SK-MEL-5 (cell line): ENCODE measurements around the gene MICU1. TPM values are rescaled to one million over a fixed set of nuclear protein-coding genes. Genes with fewer than 3 reads are reported as not detected.
"Not testable (repeated sequence)": the region's sequence is repeated elsewhere in the genome, so short reads cannot be mapped to it uniquely, and the experiment has no call there.

Source experiments
- DNase-seq: peaks from one replicate; pipeline ENCODE4 v3.0.0-alpha.2; 2016; ENCODE audit warnings: low read depth, low spot score
- in situ Hi-C: cut with HindIII; loops from 2 replicates; pipeline ENCODE4 v1.10.0; 2016; ENCODE audit warnings: low sequenced_read_pairs, high pct_unique_total_duplicates, low pct_unique_long_range_greater_than_20kb
- total RNA-seq: library from RNA; depleted of rRNA; stranded (reverse); fragments of >200 nt; shearing (Covaris generic); gene quantifications from 2 replicates; pipeline ENCODE4 v1.2.3, GENCODE V29; 2014

MICU1 gene
- total RNA-seq, 1 experiment from 2014 or later: 34.8 TPM

DNA sequence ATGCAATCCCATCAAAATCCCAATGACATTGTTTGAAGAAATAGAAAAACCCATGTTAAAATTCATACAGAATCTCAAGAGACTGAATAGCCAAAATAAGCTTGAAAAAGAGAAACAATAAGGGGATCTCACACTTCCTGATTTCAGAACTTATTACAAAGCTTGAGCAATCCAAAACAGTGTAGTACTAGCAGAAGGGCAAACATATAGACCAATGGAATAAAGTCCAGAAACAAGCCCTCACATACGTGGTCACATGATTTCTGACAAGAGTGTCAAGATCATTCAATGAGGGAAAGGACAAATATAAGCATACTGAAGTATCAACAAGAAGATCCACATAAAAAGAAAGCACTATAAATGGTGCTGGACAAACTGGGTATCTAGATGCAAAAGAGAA lies 31.9 kb downstream of the MICU1 start:
- in situ Hi-C loops: no loop called here
- no peak for DNase-seq

- in situ Hi-C loops: no loop called here
- DNase-seq: no peak
These were observed 37.6 kb downstream of the MICU1 start for GRCh38 chr10:72588266-72588665.

DNA sequence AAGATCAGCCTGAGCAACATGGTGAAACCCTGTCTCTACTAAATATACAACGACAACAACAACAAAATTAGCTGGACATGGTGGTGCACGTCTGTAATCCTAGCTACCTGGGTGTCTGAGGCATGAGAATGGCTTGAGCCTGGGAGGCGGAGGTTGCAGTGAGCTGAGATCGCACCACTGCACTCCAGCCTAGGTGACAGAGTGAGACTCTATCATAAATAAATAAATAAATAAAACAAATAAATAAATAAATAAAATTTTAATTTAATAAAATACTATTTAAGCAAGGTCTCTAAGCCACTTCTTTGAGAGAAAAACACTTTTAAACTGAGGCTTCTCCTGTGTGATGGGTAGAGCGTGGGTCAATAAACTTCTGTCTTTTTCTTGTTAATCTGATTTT lies 38.3 kb downstream of the MICU1 start:
- in situ Hi-C loops: no loop called here
- DNase-seq: no peak

DNA sequence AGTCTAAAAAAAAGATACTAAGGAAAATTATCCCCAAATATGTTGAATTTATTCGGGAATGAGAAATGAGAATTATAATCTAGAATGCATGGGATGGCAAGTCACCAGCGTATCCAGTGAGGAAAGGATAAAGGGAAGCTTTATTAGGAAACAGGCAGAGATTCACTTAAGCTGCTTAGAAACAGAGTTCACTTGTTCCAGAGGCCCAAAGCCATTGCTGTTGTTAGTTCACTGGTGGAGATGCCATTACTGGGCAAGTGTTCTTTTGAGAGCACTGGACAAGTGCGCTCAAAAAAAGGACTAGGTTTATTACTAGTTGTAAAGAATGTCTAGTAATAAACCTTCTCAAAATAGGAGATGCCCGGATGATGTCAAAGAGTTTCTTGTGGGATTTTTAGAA lies 51.2 kb downstream of the MICU1 start:
- in situ Hi-C loops: no loop called here
- DNase-seq: peak; percentile 13

- in situ Hi-C loops: no loop called here
- no peak for DNase-seq
These were observed 52.8 kb downstream of the MICU1 start for GRCh38 chr10:72573079-72573478.

DNA sequence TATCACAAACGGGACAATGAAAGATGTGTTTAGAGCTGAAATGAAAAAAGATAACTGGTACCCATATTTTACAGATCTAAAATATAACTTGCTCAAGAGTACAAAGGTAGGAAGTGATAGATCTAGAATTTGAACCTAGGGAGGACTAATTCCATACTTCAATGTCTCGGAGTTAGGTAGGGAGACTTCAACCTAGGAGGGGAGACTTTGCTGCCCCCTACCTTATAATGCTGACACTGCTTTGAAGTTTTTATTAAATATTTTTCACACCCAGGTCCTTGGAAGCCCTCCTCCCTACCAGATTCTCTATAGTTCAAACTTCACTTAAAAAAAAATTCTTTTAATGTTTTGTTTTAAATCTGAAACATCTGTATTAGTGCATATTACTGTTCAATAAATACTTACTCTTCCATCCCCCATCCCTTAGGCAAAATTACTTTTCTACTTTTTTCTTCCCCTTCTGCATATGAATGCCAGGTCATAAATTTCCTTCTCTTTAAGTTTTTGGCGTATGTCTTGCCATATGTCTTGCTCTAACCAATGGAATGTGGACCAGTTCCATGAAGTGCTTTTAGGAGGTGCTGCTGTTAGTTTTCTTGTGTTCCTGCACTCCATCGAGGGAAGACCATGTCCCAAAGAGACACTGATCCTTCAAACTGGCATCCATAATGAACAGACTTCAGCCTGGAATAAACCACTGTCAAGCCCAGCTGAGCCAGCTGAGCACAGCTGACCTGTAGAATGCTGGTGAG lies 57.8 kb downstream of the MICU1 start:
- in situ Hi-C loops: no loop called here
- peak; percentile 44 for DNase-seq

DNA sequence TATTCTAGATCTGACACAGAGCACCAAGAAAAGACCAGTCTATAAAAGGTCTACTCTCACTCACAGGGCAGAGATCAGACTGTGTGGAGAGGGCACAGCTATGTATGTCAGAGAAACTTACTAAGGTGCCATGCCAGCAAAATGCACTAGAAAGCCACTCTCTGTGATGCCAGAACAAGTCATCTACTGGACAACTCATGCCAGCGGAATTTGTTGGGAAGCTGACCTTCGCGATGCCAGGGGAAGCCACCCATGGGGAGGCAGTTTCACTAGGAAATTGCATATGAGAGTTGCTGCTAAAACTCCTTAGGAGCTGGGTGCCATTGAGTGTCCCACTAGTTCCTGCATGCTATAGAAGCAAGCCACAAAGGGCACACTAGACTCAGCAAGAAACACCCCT lies 58.5 kb downstream of the MICU1 start:
- in situ Hi-C loops: no loop called here
- peak; percentile 16 for DNase-seq

DNA sequence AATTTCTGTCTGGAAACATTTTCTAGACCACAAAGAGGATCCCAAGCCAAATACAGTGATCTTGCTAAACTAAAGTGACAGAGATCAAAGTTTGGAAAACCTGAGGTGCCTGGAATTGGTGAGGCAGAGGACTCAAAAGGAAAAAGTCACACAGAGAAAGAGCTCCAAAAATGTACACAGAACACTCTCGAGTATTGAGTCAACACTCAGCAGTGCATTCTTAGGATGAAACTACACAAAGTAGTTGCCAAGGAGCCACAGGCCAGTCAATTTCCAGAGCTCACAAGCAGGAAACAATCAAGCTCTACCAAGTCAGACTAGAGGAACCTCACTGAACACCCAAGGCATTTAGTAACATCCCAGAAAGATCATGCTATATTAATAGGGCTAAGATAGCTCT lies 61.3 kb downstream of the MICU1 start:
- in situ Hi-C loops: no loop called here
- DNase-seq: no peak

- in situ Hi-C loops: no loop called here
- peak; percentile 5 for DNase-seq
These were observed 62.4 kb downstream of the MICU1 start for GRCh38 chr10:72563327-72563932.

DNA sequence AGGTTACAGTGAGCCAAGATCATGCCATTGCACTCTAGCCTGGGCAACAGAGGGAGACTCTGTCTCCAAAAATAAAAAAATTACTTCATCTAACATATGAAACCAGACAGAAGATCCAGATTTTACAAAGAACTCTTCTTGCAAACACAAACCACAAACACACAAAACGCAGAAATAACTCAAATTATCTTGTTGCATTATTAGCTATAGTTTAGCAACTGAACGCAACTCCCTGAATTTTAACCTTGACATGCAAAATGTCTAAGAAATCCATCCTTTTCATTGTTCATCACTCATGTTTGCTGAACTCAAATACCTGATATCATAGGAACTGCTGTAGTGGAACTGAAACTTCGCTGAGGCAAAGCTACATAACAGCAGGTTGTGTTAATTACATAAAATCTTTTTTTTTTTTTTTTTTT lies 64.1 kb downstream of the MICU1 start:
- DNase-seq: no peak
- in situ Hi-C loops: no loop called here

GRCh38 chr10:72557362-72557761 lies 68.5 kb downstream of the MICU1 start:
- in situ Hi-C loops: no loop called here
- no peak for DNase-seq

- no peak for DNase-seq
- in situ Hi-C loops: no loop called here
These were observed 73.0 kb downstream of the MICU1 start for GRCh38 chr10:72552857-72553256.

DNA sequence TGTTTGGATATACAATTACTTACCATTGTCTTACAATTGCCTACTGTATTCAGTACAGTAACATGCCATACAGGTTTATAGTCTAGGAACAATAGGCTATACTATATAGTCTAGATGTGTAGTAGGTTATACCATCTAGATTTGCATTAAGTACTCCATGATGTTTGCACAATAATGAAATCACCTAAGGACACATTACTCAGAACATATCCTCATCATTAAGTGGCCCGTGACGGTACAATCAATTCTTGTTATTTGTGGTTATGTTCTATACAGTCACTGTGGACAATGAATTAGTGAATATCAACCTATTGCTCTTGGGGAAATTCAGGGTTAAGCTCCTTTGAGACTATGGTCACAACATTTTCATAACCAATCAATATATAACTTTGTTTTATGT lies 75.6 kb downstream of the MICU1 start:
- in situ Hi-C loops: no loop called here

GRCh38 chr10:72545546-72545945 lies 80.3 kb downstream of the MICU1 start:
- in situ Hi-C loops: no loop called here
- no peak for DNase-seq

More for the DNA sequence above, 75.6 kb downstream of the MICU1 start:
- DNase-seq: no peak

DNA sequence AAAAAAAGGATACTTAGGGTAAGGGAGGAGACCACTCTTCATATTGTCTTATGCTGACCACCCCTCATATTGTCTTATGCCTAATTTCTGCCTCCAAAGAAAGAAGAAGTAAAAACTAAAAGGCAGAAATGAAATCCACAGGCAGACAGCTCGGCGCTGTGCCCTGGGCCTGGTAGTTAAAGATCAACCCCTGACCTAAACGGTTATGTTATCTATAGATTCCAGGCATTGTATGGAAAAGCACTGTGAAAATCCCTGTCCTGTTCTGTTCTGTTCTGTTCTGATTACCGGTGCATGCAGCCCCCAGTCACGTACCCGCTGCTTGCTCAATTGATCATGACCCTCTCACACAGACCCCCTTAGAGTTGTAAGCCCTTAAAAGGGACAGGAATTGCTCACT lies 82.0 kb downstream of the MICU1 start:
- DNase-seq, in situ Hi-C loops: not testable (repeated sequence)

DNA sequence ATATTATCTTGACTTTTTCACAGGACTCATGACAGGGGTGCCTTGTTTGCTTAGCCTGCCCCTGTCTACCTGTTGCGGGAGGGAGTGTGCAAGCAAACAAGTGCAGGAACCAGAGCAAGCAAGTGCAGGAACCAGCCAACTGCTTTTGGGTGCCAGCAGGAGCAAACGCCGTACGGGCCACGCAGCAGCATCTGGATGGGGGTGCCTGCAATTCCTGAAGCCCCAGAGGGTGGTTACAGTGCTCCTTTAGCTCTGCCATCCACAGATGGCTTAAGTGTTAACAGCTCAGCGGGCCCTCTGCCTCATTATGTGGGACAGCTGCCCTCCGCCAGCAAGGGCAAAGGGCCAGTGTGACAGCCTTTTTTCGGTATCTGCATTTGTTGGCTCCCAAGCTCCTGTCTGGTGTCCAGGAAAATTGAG lies 83.5 kb downstream of the MICU1 start:
- in situ Hi-C loops: no loop called here

GRCh38 chr10:72541337-72541736 lies 84.5 kb downstream of the MICU1 start:
- in situ Hi-C loops: no loop called here
- DNase-seq: no peak

More for the DNA sequence above, 83.5 kb downstream of the MICU1 start:
- no peak for DNase-seq

DNA sequence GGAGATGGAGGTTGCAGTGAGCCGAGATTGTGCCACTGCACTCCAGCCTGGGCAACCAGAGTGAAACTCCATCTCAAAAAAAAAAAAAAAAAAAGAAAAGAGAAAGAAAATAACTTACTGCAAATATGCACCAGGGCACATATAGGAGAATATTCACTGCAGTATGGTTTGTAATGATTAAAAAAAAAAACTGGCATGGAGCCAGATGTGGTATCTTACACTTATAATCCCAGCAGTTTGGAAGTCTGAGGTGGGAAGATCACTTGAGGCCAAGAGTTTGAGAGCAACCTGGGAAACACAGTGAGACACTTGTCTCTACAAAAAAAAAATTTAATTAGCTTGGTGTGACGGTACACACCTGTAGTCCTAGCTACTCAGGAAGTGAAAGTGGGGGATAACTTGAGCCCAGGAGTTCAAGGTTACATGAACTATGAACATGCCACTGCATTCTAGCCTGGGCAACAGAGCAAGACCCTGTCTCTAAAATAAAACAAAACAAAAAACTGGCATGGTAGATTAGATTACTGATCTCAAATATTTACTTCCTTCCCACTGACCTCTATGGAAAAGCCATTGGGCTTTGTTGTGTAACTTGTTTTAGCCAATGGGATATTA lies 85.6 kb downstream of the MICU1 start:
- in situ Hi-C loops: no loop called here
- DNase-seq: no peak

GRCh38 chr10:72539137-72539536 lies 86.7 kb downstream of the MICU1 start:
- DNase-seq: no peak
- in situ Hi-C loops: no loop called here
